ENCODE results near the gene CFAP68.
A peak's percentile ranks its signal among the peaks of the same experiment; 100 is the strongest.

Gene CFAP68

GRCh38 chr11:111837366-111837891 is 41.9 kb upstream of the CFAP68 start:
- H3K4me3 ChIP-seq (ENCODE audit: low read length) = no peak overlapping the region
- TF ChIP-seq CTCF (conservative IDR thresholded peaks at IDR 0.05; ENCODE audit: low read length) = no peak
- no peak for DNase-seq (ENCODE audit: low read depth)

- TF ChIP-seq CTCF (conservative IDR thresholded peaks at IDR 0.05; ENCODE audit: low read length) = no peak
- DNase-seq (ENCODE audit: low read depth) = no peak
- H3K4me3 ChIP-seq (ENCODE audit: low read length) = no peak overlapping the region
These were observed 41.3 kb upstream of the CFAP68 start for GRCh38 chr11:111838054-111838453.

- no peak overlapping the region for H3K4me3 ChIP-seq (ENCODE audit: low read length)
- peak; percentile 67 for DNase-seq (ENCODE audit: low read depth)
These were observed 39.2 kb upstream of the CFAP68 start for GRCh38 chr11:111840143-111840542.

GRCh38 chr11:111841370-111842053 is 37.8 kb upstream of the CFAP68 start:
- H3K4me3 ChIP-seq (ENCODE audit: low read length) = no peak overlapping the region
- TF ChIP-seq CTCF (conservative IDR thresholded peaks at IDR 0.05; ENCODE audit: low read length) = peak; percentile 89

More at GRCh38 chr11:111840143-111840542, 39.2 kb upstream of the CFAP68 start:
- TF ChIP-seq CTCF (conservative IDR thresholded peaks at IDR 0.05; ENCODE audit: low read length) = no peak

GRCh38 chr11:111843661-111844060 is 35.7 kb upstream of the CFAP68 start:
- no peak overlapping the region for H3K4me3 ChIP-seq (ENCODE audit: low read length)
- TF ChIP-seq CTCF (conservative IDR thresholded peaks at IDR 0.05; ENCODE audit: low read length) = no peak
- DNase-seq (ENCODE audit: low read depth) = no peak

More at GRCh38 chr11:111841370-111842053, 37.8 kb upstream of the CFAP68 start:
- peak; percentile 94 for DNase-seq (ENCODE audit: low read depth)

- TF ChIP-seq CTCF (conservative IDR thresholded peaks at IDR 0.05; ENCODE audit: low read length) = no peak
- peak; percentile 24 for DNase-seq (ENCODE audit: low read depth)
- no peak overlapping the region for H3K4me3 ChIP-seq (ENCODE audit: low read length)
These were observed 33.9 kb upstream of the CFAP68 start for GRCh38 chr11:111845276-111846028.

All from AG10803 (cell line).